ENCODE data around the gene LIMK1. TPM values are rescaled to one million over a fixed set of nuclear protein-coding genes. Genes with fewer than 3 reads are reported as not detected.
"Not testable (repeated sequence)": the region's sequence is repeated elsewhere in the genome, so short reads cannot be mapped to it uniquely, and the experiment has no call there.

LIMK1 gene
- polyA plus RNA-seq, 2 donors: 5.9 to 7.7 TPM

GRCh38 chr7:74044366-74045350 is 38.9 kb upstream of the LIMK1 start:
- H3K36me3 ChIP-seq (ENCODE audit: control insufficient read depth in 2 of 2, insufficient read depth in 2 of 2, low read length in 1 of 2): peaks cover 7 to 17% of the 10 kb centered on the region in 2 donors
- H3K9me3 ChIP-seq (ENCODE audit: control insufficient read depth in 2 of 2, insufficient read depth in 1 of 2, low read depth in 1 of 2, low read length in 1 of 2): no peaks in the 10 kb centered on the region
- H3K4me3 ChIP-seq (ENCODE audit: low read depth in 1 of 2, low read length in 2 of 2): no peak overlapping the region
- peaks cover 8 to 24% of the 10 kb centered on the region in 2 donors for H3K4me1 ChIP-seq (ENCODE audit: control insufficient read depth in 2 of 2, insufficient read depth in 2 of 2, low read length in 1 of 2)
- no peak overlapping the region for H3K27ac ChIP-seq (ENCODE audit: low read depth in 2 of 2, low read length in 1 of 2)
- no peaks in the 10 kb centered on the region for H3K27me3 ChIP-seq (ENCODE audit: control insufficient read depth in 1 of 2, insufficient read depth in 2 of 2, low read length in 2 of 2)
- WGBS, 2 donors: 80 to 82% methylated on average over 20 of the region's 20 CpGs

- WGBS, 2 donors: 92 to 95% methylated on average over 7 of the region's 7 CpGs
- H3K9me3 ChIP-seq (ENCODE audit: control insufficient read depth in 2 of 2, insufficient read depth in 1 of 2, low read depth in 1 of 2, low read length in 1 of 2); H3K4me3 ChIP-seq (ENCODE audit: low read depth in 1 of 2, low read length in 2 of 2); H3K27ac ChIP-seq (ENCODE audit: low read depth in 2 of 2, low read length in 1 of 2); H3K27me3 ChIP-seq (ENCODE audit: control insufficient read depth in 1 of 2, insufficient read depth in 2 of 2, low read length in 2 of 2): not testable (repeated sequence)
- Histone ChIP-seq H3K36me3 (ENCODE audit: control insufficient read depth in 2 of 2, insufficient read depth in 2 of 2, low read length in 1 of 2) (peaks cover 7 to 22% of the 10 kb centered on the region in 2 donors), H3K4me1 (ENCODE audit: control insufficient read depth in 2 of 2, insufficient read depth in 2 of 2, low read length in 1 of 2) (peaks cover 8 to 13% of the 10 kb centered on the region in 2 donors)
Observed at GRCh38 chr7:74046581-74046980, 37.0 kb upstream of the LIMK1 start.

- Histone ChIP-seq H3K4me3 (ENCODE audit: low read depth in 1 of 2, low read length in 2 of 2) (no peak overlapping the region), H3K27ac (ENCODE audit: low read depth in 2 of 2, low read length in 1 of 2) (no peak overlapping the region), H3K9me3 (ENCODE audit: control insufficient read depth in 2 of 2, insufficient read depth in 1 of 2, low read depth in 1 of 2, low read length in 1 of 2) (no peaks in the 10 kb centered on the region), H3K4me1 (ENCODE audit: control insufficient read depth in 2 of 2, insufficient read depth in 2 of 2, low read length in 1 of 2) (peaks cover 6 to 10% of the 10 kb centered on the region in 2 donors), H3K27me3 (ENCODE audit: control insufficient read depth in 1 of 2, insufficient read depth in 2 of 2, low read length in 2 of 2) (no peaks in the 10 kb centered on the region), H3K36me3 (ENCODE audit: control insufficient read depth in 2 of 2, insufficient read depth in 2 of 2, low read length in 1 of 2) (peaks cover 7 to 22% of the 10 kb centered on the region in 2 donors)
- 80 to 88% methylated on average over 5 of the region's 5 CpGs for WGBS, 2 donors
Observed at GRCh38 chr7:74047804-74048380, 35.7 kb upstream of the LIMK1 start.

- Histone ChIP-seq H3K27me3 (ENCODE audit: control insufficient read depth in 1 of 2, insufficient read depth in 2 of 2, low read length in 2 of 2) (no peaks in the 10 kb centered on the region), H3K27ac (ENCODE audit: low read depth in 2 of 2, low read length in 1 of 2) (no peak overlapping the region), H3K4me3 (ENCODE audit: low read depth in 1 of 2, low read length in 2 of 2) (no peak overlapping the region), H3K9me3 (ENCODE audit: control insufficient read depth in 2 of 2, insufficient read depth in 1 of 2, low read depth in 1 of 2, low read length in 1 of 2) (no peaks in the 10 kb centered on the region), H3K36me3 (ENCODE audit: control insufficient read depth in 2 of 2, insufficient read depth in 2 of 2, low read length in 1 of 2) (peaks cover 7 to 22% of the 10 kb centered on the region in 2 donors), H3K4me1 (ENCODE audit: control insufficient read depth in 2 of 2, insufficient read depth in 2 of 2, low read length in 1 of 2) (peaks cover 2 to 3% of the 10 kb centered on the region in 2 donors)
- 98% methylated on average over 2 of the region's 2 CpGs for WGBS, 2 donors
Observed at GRCh38 chr7:74048999-74049599, 34.5 kb upstream of the LIMK1 start.

- H3K27me3 ChIP-seq (ENCODE audit: control insufficient read depth in 1 of 2, insufficient read depth in 2 of 2, low read length in 2 of 2): no peaks in the 10 kb centered on the region
- H3K36me3 ChIP-seq (ENCODE audit: control insufficient read depth in 2 of 2, insufficient read depth in 2 of 2, low read length in 1 of 2): peaks cover 7 to 23% of the 10 kb centered on the region in 2 donors
- H3K9me3 ChIP-seq (ENCODE audit: control insufficient read depth in 2 of 2, insufficient read depth in 1 of 2, low read depth in 1 of 2, low read length in 1 of 2): no peaks in the 10 kb centered on the region
- no peak overlapping the region for H3K4me3 ChIP-seq (ENCODE audit: low read depth in 1 of 2, low read length in 2 of 2)
- no peak overlapping the region for H3K27ac ChIP-seq (ENCODE audit: low read depth in 2 of 2, low read length in 1 of 2)
- no peaks in the 10 kb centered on the region for H3K4me1 ChIP-seq (ENCODE audit: control insufficient read depth in 2 of 2, insufficient read depth in 2 of 2, low read length in 1 of 2)
- WGBS, 2 donors: 76 to 92% methylated on average over 3 of the region's 3 CpGs
Observed at GRCh38 chr7:74049997-74050798, 33.4 kb upstream of the LIMK1 start.

GRCh38 chr7:74051193-74051592 is 32.4 kb upstream of the LIMK1 start:
- no peaks in the 10 kb centered on the region for H3K27me3 ChIP-seq (ENCODE audit: control insufficient read depth in 1 of 2, insufficient read depth in 2 of 2, low read length in 2 of 2)
- H3K4me1 ChIP-seq (ENCODE audit: control insufficient read depth in 2 of 2, insufficient read depth in 2 of 2, low read length in 1 of 2): no peaks in the 10 kb centered on the region
- H3K4me3 ChIP-seq (ENCODE audit: low read depth in 1 of 2, low read length in 2 of 2): no peak overlapping the region
- H3K36me3 ChIP-seq (ENCODE audit: control insufficient read depth in 2 of 2, insufficient read depth in 2 of 2, low read length in 1 of 2): peaks cover 7 to 23% of the 10 kb centered on the region in 2 donors
- H3K9me3 ChIP-seq (ENCODE audit: control insufficient read depth in 2 of 2, insufficient read depth in 1 of 2, low read depth in 1 of 2, low read length in 1 of 2): no peaks in the 10 kb centered on the region
- WGBS, 2 donors: 64 to 75% methylated on average over 10 of the region's 10 CpGs
- no peak overlapping the region for H3K27ac ChIP-seq (ENCODE audit: low read depth in 2 of 2, low read length in 1 of 2)

- no peak overlapping the region for H3K27ac ChIP-seq (ENCODE audit: low read depth in 2 of 2, low read length in 1 of 2)
- no peaks in the 10 kb centered on the region for H3K9me3 ChIP-seq (ENCODE audit: control insufficient read depth in 2 of 2, insufficient read depth in 1 of 2, low read depth in 1 of 2, low read length in 1 of 2)
- WGBS, 2 donors: 59 to 65% methylated on average over 15 to 16 of the region's 16 CpGs
- H3K27me3 ChIP-seq (ENCODE audit: control insufficient read depth in 1 of 2, insufficient read depth in 2 of 2, low read length in 2 of 2): no peaks in the 10 kb centered on the region
- H3K4me1 ChIP-seq (ENCODE audit: control insufficient read depth in 2 of 2, insufficient read depth in 2 of 2, low read length in 1 of 2): no peaks in the 10 kb centered on the region
- no peak overlapping the region for H3K4me3 ChIP-seq (ENCODE audit: low read depth in 1 of 2, low read length in 2 of 2)
- H3K36me3 ChIP-seq (ENCODE audit: control insufficient read depth in 2 of 2, insufficient read depth in 2 of 2, low read length in 1 of 2): peaks cover 7 to 22% of the 10 kb centered on the region in 2 donors
Observed at GRCh38 chr7:74051629-74052410, 31.8 kb upstream of the LIMK1 start.

GRCh38 chr7:74052628-74053027 is 31.0 kb upstream of the LIMK1 start:
- H3K9me3 ChIP-seq (ENCODE audit: control insufficient read depth in 2 of 2, insufficient read depth in 1 of 2, low read depth in 1 of 2, low read length in 1 of 2): no peaks in the 10 kb centered on the region
- no peaks in the 10 kb centered on the region for H3K4me1 ChIP-seq (ENCODE audit: control insufficient read depth in 2 of 2, insufficient read depth in 2 of 2, low read length in 1 of 2)
- WGBS, 2 donors: 70 to 80% methylated on average over 1 of the region's 1 CpG
- no peak overlapping the region for H3K27ac ChIP-seq (ENCODE audit: low read depth in 2 of 2, low read length in 1 of 2)
- peaks cover 6 to 18% of the 10 kb centered on the region in 2 donors for H3K36me3 ChIP-seq (ENCODE audit: control insufficient read depth in 2 of 2, insufficient read depth in 2 of 2, low read length in 1 of 2)
- no peak overlapping the region for H3K4me3 ChIP-seq (ENCODE audit: low read depth in 1 of 2, low read length in 2 of 2)
- H3K27me3 ChIP-seq (ENCODE audit: control insufficient read depth in 1 of 2, insufficient read depth in 2 of 2, low read length in 2 of 2): no peaks in the 10 kb centered on the region

Data from esophagus (tissue), 2 donors.